K562 (cell line): Measurements from ENCODE around the gene NME4. TPM values are rescaled to one million over a fixed set of nuclear protein-coding genes. Genes with fewer than 3 reads are reported as not detected.

ENCODE experiments used
- HDAC1 ChIP-seq, 2 experiments: fragments of 450-650 bp; IDR thresholded peaks; 2 replicates each; pipeline ENCODE4 v1.6.1; 2016 to 2017; ENCODE audit warnings: inconsistent platforms in 1 of 2, mild to moderate bottlenecking in 1 of 2, moderate library complexity in 1 of 2
- polyA plus RNA-seq, 8 experiments: library from polyadenylated mRNA; depleted of rRNA in 4 of 8; stranded (reverse) in 5 of 8; unstranded in 3 of 8; fragments of >200 nt; fragmentation: Nextera tagmentation in 2 of 8; fragmentation: Illumina TruSeq in 1 of 8; extraction: Ambion mirVana in 2 of 8; extraction: Trizol in 1 of 8; gene quantifications; 2 replicates each; pipeline versions ENCODE4 v1.2.1 to v1.2.3, GENCODE V29; 2011 to 2014; ENCODE audit warnings: inconsistent platforms in 1 of 8, missing spikeins in 1 of 8
- total RNA-seq, 7 experiments: library from RNA; depleted of rRNA in 6 of 7; stranded (reverse); fragments of >200 nt in 6 of 7; fragmentation: Illumina TruSeq in 2 of 7; extraction: Trizol in 2 of 7; gene quantifications; 2 replicates each; pipeline versions ENCODE4 v1.2.1 to v1.2.3, GENCODE V29; 2011 to 2021; ENCODE audit warnings: low replicate concordance in 1 of 7
- TF ChIP-seq, protein P1 (sequence below), 2 experiments: fragments of 450-650 bp in 1 of 2; sonication (generic) in 1 of 2; formaldehyde crosslinking in 1 of 2; IDR thresholded peaks; 2 replicates each; pipeline versions ENCODE4 v1.7.1 to v1.9.0; 2016 to 2022; ENCODE audit warnings: inconsistent platforms in 1 of 2, mild to moderate bottlenecking in 1 of 2, missing genetic modification reagents in 1 of 2

The NME4 gene
- total and polyA plus RNA-seq, 9 of the 15 experiments (the other 6 are each of a cell fraction or from before 2014, with no cell fraction given), result 15.4 to 264 (median 139) TPM

- TF ChIP-seq, protein P1, sequence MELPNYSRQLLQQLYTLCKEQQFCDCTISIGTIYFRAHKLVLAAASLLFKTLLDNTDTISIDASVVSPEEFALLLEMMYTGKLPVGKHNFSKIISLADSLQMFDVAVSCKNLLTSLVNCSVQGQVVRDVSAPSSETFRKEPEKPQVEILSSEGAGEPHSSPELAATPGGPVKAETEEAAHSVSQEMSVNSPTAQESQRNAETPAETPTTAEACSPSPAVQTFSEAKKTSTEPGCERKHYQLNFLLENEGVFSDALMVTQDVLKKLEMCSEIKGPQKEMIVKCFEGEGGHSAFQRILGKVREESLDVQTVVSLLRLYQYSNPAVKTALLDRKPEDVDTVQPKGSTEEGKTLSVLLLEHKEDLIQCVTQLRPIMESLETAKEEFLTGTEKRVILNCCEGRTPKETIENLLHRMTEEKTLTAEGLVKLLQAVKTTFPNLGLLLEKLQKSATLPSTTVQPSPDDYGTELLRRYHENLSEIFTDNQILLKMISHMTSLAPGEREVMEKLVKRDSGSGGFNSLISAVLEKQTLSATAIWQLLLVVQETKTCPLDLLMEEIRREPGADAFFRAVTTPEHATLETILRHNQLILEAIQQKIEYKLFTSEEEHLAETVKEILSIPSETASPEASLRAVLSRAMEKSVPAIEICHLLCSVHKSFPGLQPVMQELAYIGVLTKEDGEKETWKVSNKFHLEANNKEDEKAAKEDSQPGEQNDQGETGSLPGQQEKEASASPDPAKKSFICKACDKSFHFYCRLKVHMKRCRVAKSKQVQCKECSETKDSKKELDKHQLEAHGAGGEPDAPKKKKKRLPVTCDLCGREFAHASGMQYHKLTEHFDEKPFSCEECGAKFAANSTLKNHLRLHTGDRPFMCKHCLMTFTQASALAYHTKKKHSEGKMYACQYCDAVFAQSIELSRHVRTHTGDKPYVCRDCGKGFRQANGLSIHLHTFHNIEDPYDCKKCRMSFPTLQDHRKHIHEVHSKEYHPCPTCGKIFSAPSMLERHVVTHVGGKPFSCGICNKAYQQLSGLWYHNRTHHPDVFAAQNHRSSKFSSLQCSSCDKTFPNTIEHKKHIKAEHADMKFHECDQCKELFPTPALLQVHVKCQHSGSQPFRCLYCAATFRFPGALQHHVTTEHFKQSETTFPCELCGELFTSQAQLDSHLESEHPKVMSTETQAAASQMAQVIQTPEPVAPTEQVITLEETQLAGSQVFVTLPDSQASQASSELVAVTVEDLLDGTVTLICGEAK (IDR thresholded peaks at IDR 0.05), result 0 out of 2 replicates have a peak, but pooled peaks have one; percentile 25
- TF ChIP-seq, protein P1 (CRISPR knock-in tag; IDR thresholded peaks at IDR 0.05), result no peak
- TF ChIP-seq HDAC1 (IDR thresholded peaks at IDR 0.05), result no peak
Observed at GRCh38 chr16:427250-427649, 30.3 kb downstream of the NME4 start (continued).
